Uterus (tissue), 2 donors: ENCODE measurements around the gene CST4.

Experiments used
- POLR2A ChIP-seq, 2 donors: fragments of 450-650 bp; IDR thresholded peaks; one replicate each; pipeline ENCODE4 v1.6.1; 2016; ENCODE audit warnings: antibody characterized with exemption in 2 of 2, mild to moderate bottlenecking in 1 of 2, moderate library complexity in 1 of 2
- TF ChIP-seq, protein P1 (sequence below), 4 experiments: fragments of 200-600 bp in 2 of 4; fragments of 450-650 bp in 2 of 4; sonication (generic) in 2 of 4; IDR thresholded peaks; one replicate each; pipeline ENCODE4 v1.5.1; 2016 to 2019; ENCODE audit warnings: antibody characterized with exemption in 4 of 4, mild to moderate bottlenecking in 2 of 4, moderate library complexity in 1 of 4

GRCh38 chr20:23710771-23711170 is 21.9 kb upstream of the CST4 start:
- TF ChIP-seq, protein P1, sequence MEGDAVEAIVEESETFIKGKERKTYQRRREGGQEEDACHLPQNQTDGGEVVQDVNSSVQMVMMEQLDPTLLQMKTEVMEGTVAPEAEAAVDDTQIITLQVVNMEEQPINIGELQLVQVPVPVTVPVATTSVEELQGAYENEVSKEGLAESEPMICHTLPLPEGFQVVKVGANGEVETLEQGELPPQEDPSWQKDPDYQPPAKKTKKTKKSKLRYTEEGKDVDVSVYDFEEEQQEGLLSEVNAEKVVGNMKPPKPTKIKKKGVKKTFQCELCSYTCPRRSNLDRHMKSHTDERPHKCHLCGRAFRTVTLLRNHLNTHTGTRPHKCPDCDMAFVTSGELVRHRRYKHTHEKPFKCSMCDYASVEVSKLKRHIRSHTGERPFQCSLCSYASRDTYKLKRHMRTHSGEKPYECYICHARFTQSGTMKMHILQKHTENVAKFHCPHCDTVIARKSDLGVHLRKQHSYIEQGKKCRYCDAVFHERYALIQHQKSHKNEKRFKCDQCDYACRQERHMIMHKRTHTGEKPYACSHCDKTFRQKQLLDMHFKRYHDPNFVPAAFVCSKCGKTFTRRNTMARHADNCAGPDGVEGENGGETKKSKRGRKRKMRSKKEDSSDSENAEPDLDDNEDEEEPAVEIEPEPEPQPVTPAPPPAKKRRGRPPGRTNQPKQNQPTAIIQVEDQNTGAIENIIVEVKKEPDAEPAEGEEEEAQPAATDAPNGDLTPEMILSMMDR (IDR thresholded peaks at IDR 0.05), result no peak
- TF ChIP-seq POLR2A (IDR thresholded peaks at IDR 0.05), result no peak
